Upper lobe of right lung (tissue), 1 donor: ENCODE data around the gene FRYL. TPM values are rescaled to one million over a fixed set of nuclear protein-coding genes. Genes with fewer than 3 reads are reported as not detected.

Experiments used
- ATAC-seq: fragments of 200-7000 bp; cut with Tn5 transposase; one replicate; pipeline ENCODE4 v1.9.1; 2020; ENCODE audit warnings: mild to moderate bottlenecking, moderate library complexity
- DNase-seq: peaks from one replicate; pipeline ENCODE4 v3.0.0-alpha.2; 2020
- H3K27ac ChIP-seq: fragments of 200-600 bp; one replicate; pipeline ENCODE4 v1.8.0; 2022
- H3K27me3 ChIP-seq: fragments of 200-600 bp; one replicate; pipeline ENCODE4 v1.8.0; 2022; ENCODE audit warnings: mild to moderate bottlenecking
- H3K36me3 ChIP-seq: fragments of 200-600 bp; one replicate; pipeline ENCODE4 v1.8.0; 2022
- H3K4me1 ChIP-seq: fragments of 200-600 bp; one replicate; pipeline ENCODE4 v1.8.0; 2022
- H3K4me3 ChIP-seq: fragments of 200-600 bp; one replicate; pipeline ENCODE4 v1.8.0; 2022; ENCODE audit warnings: mild to moderate bottlenecking
- H3K9me3 ChIP-seq: fragments of 200-600 bp; one replicate; pipeline ENCODE4 v1.8.0; 2022
- intact Hi-C: fragments of 100-400 bp; cut with DNase I; formaldehyde crosslinking; loops from one replicate; pipeline ENCODE4 v1.11.0; 2022
- total RNA-seq: library from RNA; stranded (reverse); fragmentation: NEBNext Ultra II Directional; extraction: Animal tissue kit (Norgen Biotek cat#: 25700); gene quantifications from one replicate; pipeline ENCODE4 v1.2.1, GENCODE V29; 2021
- TF ChIP-seq, protein P1 (sequence below): fragments of 200-600 bp; IDR thresholded peaks from one replicate; pipeline ENCODE4 v1.8.0; 2022; ENCODE audit warnings: antibody characterized with exemption
- donor health status: DM: no; HTN: yes; CAD: no; lungs with severe emphysema.

The FRYL gene
- total RNA-seq, 1 donor from 2014 or later: 71.9 TPM

GRCh38 chr4:48710446-48711209 lies 69.5 kb downstream of the FRYL start:
- no peak overlapping the region for H3K4me3 ChIP-seq
- intact Hi-C loops: no loop called here
- TF ChIP-seq, protein P1, sequence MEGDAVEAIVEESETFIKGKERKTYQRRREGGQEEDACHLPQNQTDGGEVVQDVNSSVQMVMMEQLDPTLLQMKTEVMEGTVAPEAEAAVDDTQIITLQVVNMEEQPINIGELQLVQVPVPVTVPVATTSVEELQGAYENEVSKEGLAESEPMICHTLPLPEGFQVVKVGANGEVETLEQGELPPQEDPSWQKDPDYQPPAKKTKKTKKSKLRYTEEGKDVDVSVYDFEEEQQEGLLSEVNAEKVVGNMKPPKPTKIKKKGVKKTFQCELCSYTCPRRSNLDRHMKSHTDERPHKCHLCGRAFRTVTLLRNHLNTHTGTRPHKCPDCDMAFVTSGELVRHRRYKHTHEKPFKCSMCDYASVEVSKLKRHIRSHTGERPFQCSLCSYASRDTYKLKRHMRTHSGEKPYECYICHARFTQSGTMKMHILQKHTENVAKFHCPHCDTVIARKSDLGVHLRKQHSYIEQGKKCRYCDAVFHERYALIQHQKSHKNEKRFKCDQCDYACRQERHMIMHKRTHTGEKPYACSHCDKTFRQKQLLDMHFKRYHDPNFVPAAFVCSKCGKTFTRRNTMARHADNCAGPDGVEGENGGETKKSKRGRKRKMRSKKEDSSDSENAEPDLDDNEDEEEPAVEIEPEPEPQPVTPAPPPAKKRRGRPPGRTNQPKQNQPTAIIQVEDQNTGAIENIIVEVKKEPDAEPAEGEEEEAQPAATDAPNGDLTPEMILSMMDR: no peak
- H3K4me1 ChIP-seq: no peaks in the 10 kb centered on the region
- ATAC-seq (no peak), DNase-seq (no peak)
- H3K36me3 ChIP-seq: peaks cover 11% of the 10 kb centered on the region
- no peaks in the 10 kb centered on the region for H3K9me3 ChIP-seq
- H3K27me3 ChIP-seq: no peaks in the 10 kb centered on the region
- no peak overlapping the region for H3K27ac ChIP-seq

DNA sequence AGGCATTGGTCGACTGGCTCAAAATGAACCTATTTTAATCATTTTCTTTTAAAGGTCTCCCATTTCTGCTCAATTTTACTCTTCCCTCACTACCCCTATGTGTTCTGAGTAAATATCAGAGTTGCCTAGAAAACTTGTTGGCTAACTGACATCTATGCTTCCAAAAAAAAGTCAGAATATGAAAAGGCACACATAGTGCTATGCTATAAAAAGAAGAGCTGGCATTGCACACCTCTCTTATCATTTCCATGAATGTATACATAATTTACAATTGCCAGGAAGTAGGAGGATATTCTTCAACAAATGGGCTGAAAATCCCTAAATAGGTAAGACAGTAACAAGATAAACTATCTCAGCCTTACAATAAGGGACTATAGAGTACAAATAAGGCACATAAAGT lies 70.2 kb downstream of the FRYL start:
- peaks cover 11% of the 10 kb centered on the region for H3K36me3 ChIP-seq
- TF ChIP-seq, protein P1: no peak
- H3K4me1 ChIP-seq: no peaks in the 10 kb centered on the region
- no peak overlapping the region for H3K4me3 ChIP-seq
- H3K27me3 ChIP-seq: no peaks in the 10 kb centered on the region
- no peaks in the 10 kb centered on the region for H3K9me3 ChIP-seq
- intact Hi-C loops: no loop called here
- DNase-seq: no peak
- no peak for ATAC-seq
- H3K27ac ChIP-seq: no peak overlapping the region

GRCh38 chr4:48708610-48709009 lies 71.5 kb downstream of the FRYL start:
- DNase-seq: no peak
- ATAC-seq: no peak
- H3K27ac ChIP-seq: no peak overlapping the region
- intact Hi-C loops: no loop called here
- no peaks in the 10 kb centered on the region for H3K27me3 ChIP-seq
- peaks cover 11% of the 10 kb centered on the region for H3K36me3 ChIP-seq
- H3K9me3 ChIP-seq: no peaks in the 10 kb centered on the region
- H3K4me1 ChIP-seq: no peaks in the 10 kb centered on the region
- TF ChIP-seq, protein P1: no peak
- no peak overlapping the region for H3K4me3 ChIP-seq

DNA sequence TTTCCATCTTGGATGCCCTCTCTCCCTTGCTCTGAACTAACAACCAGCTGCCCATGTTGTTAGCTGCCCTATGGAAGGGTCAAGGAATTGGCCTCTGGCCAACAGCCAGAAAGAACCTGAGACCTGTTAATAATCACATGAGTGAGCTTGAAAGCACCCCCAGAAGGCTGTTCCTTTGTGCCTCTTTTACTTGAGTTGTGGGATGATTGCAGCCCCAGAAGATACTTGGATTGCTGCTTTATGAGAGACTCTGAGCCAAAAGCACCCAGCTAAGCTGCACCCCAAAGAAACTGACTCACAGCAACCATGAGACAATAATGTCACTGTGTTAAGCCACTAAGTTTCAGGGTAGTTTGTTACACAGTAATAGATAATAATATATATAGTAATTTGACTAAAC lies 73.3 kb downstream of the FRYL start:
- DNase-seq: no peak
- no peak overlapping the region for H3K4me3 ChIP-seq
- H3K36me3 ChIP-seq: peaks cover 11% of the 10 kb centered on the region
- no peak for ATAC-seq
- no peak overlapping the region for H3K27ac ChIP-seq
- H3K4me1 ChIP-seq: no peaks in the 10 kb centered on the region
- H3K27me3 ChIP-seq: no peaks in the 10 kb centered on the region
- H3K9me3 ChIP-seq: no peaks in the 10 kb centered on the region
- TF ChIP-seq, protein P1: no peak
- intact Hi-C loops: no loop called here

DNA sequence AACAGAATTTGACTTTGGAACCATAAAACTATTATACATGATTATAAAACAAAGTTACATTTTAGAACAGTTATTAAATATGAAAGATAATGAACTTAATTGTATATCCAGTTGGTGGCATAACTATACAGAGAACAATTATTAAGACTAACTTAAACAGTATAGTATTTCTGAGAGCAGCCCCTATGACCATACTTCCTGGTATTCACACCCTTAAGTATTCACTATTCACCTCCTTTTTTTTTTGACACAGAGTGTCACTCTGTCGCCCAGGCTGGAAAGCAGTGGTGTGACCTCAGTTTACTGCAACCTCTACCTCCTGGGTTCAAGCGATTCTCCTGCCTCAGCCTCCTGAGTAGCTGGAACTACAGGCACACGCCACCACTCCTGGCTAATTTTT lies 74.5 kb downstream of the FRYL start:
- Histone ChIP-seq H3K4me1 (no peaks in the 10 kb centered on the region), H3K36me3 (peaks cover 11% of the 10 kb centered on the region), H3K27ac (no peak overlapping the region), H3K9me3 (no peaks in the 10 kb centered on the region), H3K27me3 (no peaks in the 10 kb centered on the region), H3K4me3 (no peak overlapping the region)
- intact Hi-C loops: no loop called here
- DNase-seq (no peak), ATAC-seq (no peak)
- TF ChIP-seq, protein P1: no peak
